Panc1 (cell line): ENCODE data around the gene TNK1. TPM values are rescaled to one million over a fixed set of nuclear protein-coding genes. Genes with fewer than 3 reads are reported as not detected.

Source experiments
- ATAC-seq: fragments of 200-7000 bp; cut with Tn5 transposase; 2 replicates; pipeline ENCODE4 v1.9.1; 2020; ENCODE audit warnings: mild to moderate bottlenecking, moderate library complexity
- BruUV-seq: library from RNA; stranded (reverse); fragments of 400-500 nt; replicated peaks from 2 replicates; lab custom pipeline; 2021; lab: Mats Ljungman, UMichigan
- CTCF ChIA-PET: fragments of 300-600 bp; sonication (Branson Sonifier 250); formaldehyde crosslinking; loops from one replicate; lab custom pipeline; 2022; ENCODE audit warnings: antibody characterized with exemption; lab: Charles Lee
- POLR2A ChIA-PET: fragments of 300-600 bp; sonication (Branson Sonifier 250); formaldehyde crosslinking; loops from one replicate; lab custom pipeline; 2022; ENCODE audit warnings: antibody characterized with exemption; lab: Charles Lee
- DNase-seq: peaks from one replicate; pipeline ENCODE4 v3.0.0-alpha.2; 2010; ENCODE audit warnings: low read depth, low spot score
- H3K27ac ChIP-seq: 2 replicates; pipeline ENCODE4 v1.5.1; 2011; ENCODE audit warnings: mild to moderate bottlenecking, low read length, inconsistent platforms
- H3K27me3 ChIP-seq: fragments of 200-500 bp; sonication (Bioruptor generic); 2 replicates; pipeline ENCODE4 v1.6.0; 2014; ENCODE audit warnings: low read length, inconsistent platforms; ENCODE audit not compliant: control insufficient read depth, insufficient read depth
- H3K36me3 ChIP-seq: fragments of 200-500 bp; sonication (Bioruptor generic); 2 replicates; pipeline ENCODE4 v1.5.1; 2014; ENCODE audit warnings: inconsistent platforms, mild to moderate bottlenecking, low read length, moderate library complexity; ENCODE audit not compliant: control insufficient read depth, insufficient read depth
- H3K4me1 ChIP-seq: 2 replicates; pipeline ENCODE4 v1.5.1; 2011; ENCODE audit warnings: inconsistent platforms, mild to moderate bottlenecking, low read length, moderate library complexity; ENCODE audit not compliant: control insufficient read depth, insufficient read depth
- H3K4me3 ChIP-seq, 2 experiments: 2 replicates each; pipeline ENCODE4 v1.5.1; 2011 to 2012; ENCODE audit warnings: low read depth in 2 of 2, low read length in 2 of 2, mild to moderate bottlenecking in 2 of 2, inconsistent platforms in 1 of 2, moderate library complexity in 1 of 2
- H3K9me3 ChIP-seq: fragments of 200-500 bp; sonication (Bioruptor generic); 2 replicates; pipeline ENCODE4 v1.5.1; 2014; ENCODE audit warnings: low read depth, mild to moderate bottlenecking, inconsistent platforms, low read length, moderate library complexity; ENCODE audit not compliant: control insufficient read depth, insufficient read depth
- CTCF ChIP-seq: fragments of 450-650 bp; IDR thresholded peaks from 2 replicates; pipeline ENCODE4 v1.5.1; 2017; ENCODE audit warnings: mild to moderate bottlenecking
- POLR2AphosphoS5 ChIP-seq: IDR thresholded peaks from 2 replicates; pipeline ENCODE4 v1.6.1; 2012; ENCODE audit warnings: mild to moderate bottlenecking, low read depth, low read length, moderate library complexity
- REST ChIP-seq, 2 experiments: IDR thresholded peaks; 2 replicates each; pipeline ENCODE4 v1.6.1; 2011 to 2012; ENCODE audit warnings: low read depth in 2 of 2, control low read depth in 1 of 2, low read length in 1 of 2, mild to moderate bottlenecking in 1 of 2, moderate library complexity in 1 of 2; ENCODE audit not compliant: insufficient read depth in 1 of 2
- SIN3A ChIP-seq: IDR thresholded peaks from 2 replicates; pipeline ENCODE4 v1.6.1; 2012; ENCODE audit warnings: low read depth, mild to moderate bottlenecking, low read length, moderate library complexity, borderline replicate concordance; ENCODE audit not compliant: insufficient read depth
- TCF7L2 ChIP-seq: IDR thresholded peaks from 2 replicates; pipeline ENCODE4 v1.6.1; 2011; ENCODE audit warnings: mild to moderate bottlenecking, low read depth, low read length, inconsistent platforms
- in situ Hi-C: cut with HindIII; loops from 2 replicates; pipeline ENCODE4 v1.10.0; 2016; ENCODE audit warnings: low sequenced_read_pairs, low pct_unique_long_range_greater_than_20kb
- intact Hi-C: fragments of 100-400 bp; cut with micrococcal nuclease; formaldehyde crosslinking; loops from one replicate; pipeline ENCODE4 v1.10.0; 2022; ENCODE audit not compliant: unreplicated experiment
- total RNA-seq: library from RNA; stranded (reverse); gene quantifications from one replicate; pipeline ENCODE4 v1.2.1, GENCODE V29; 2021; ENCODE audit not compliant: unreplicated experiment

TNK1 gene
- total RNA-seq, 1 experiment from 2014 or later, result 6.2 TPM

DNA sequence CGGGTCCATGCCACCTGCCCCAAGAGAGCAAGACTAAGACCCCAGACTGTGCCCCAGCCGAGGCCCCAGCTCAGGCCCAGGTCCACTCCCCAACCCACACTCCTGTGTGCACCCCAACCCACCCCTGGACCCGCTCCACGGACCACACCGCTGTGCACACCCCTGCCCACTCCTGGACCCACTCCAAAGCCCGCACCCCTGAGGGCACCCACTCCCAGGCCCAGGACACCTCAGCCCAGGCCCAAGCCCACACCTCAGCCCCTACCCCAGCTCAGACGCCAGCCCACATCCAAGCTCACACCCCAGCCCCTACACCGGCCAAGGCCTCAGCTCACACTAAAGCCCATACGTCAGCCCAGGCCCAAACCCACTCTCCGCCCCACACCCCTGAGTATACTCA lies 48.8 kb downstream of the TNK1 start:
- H3K9me3 ChIP-seq, result no peaks in the 10 kb centered on the region
- DNase-seq (no peak), ATAC-seq (no peak)
- ChIA-PET CTCF (no interaction called here), POLR2A (no interaction called here)
- no peak overlapping the region for H3K4me3 ChIP-seq
- H3K36me3 ChIP-seq, result no peaks in the 10 kb centered on the region
- no TSS peak for BruUV-seq
- no peaks in the 10 kb centered on the region for H3K27me3 ChIP-seq
- in situ Hi-C loops, result no loop called here
- H3K27ac ChIP-seq, result no peak overlapping the region
- TF ChIP-seq POLR2AphosphoS5 (no peak), CTCF (no peak), SIN3A (no peak), REST (IDR thresholded peaks at IDR 0.05; ENCODE audit: insufficient read depth in 1 of 2, low read depth in 2 of 2, low read length in 1 of 2) (no peak), TCF7L2 (no peak)
- intact Hi-C loops, result loop anchor here (10.0 kb wide), 1 partner anchor 75 kb away; the partner anchor contains the start of genes KCTD11 and TMEM95
- no peaks in the 10 kb centered on the region for H3K4me1 ChIP-seq

GRCh38 chr17:7431231-7431630 lies 50.3 kb downstream of the TNK1 start:
- intact Hi-C loops (loop anchor here (10.0 kb wide), 1 partner anchor 76 kb away; the partner anchor contains the start of genes KCTD11 and TMEM95), in situ Hi-C loops (no loop called here)
- BruUV-seq, result no TSS peak

More at GRCh38 chr17:7431231-7431630, 50.3 kb downstream of the TNK1 start:
- H3K36me3 ChIP-seq, result no peaks in the 10 kb centered on the region
- no peaks in the 10 kb centered on the region for H3K9me3 ChIP-seq
- no peak for TF ChIP-seq POLR2AphosphoS5
- TF ChIP-seq REST (IDR thresholded peaks at IDR 0.05; ENCODE audit: insufficient read depth in 1 of 2, low read depth in 2 of 2, low read length in 1 of 2), result no peak
- no peak for TF ChIP-seq CTCF
- no peak for TF ChIP-seq SIN3A
- no peak for TF ChIP-seq TCF7L2
- CTCF ChIA-PET, result interaction anchor here (0.7 kb wide), 1 partner anchor 14 kb away, joined by 3 read pairs; no protein-coding TSS in a partner anchor
- ATAC-seq (no peak), DNase-seq (no peak)
- H3K27ac ChIP-seq, result no peak overlapping the region
- POLR2A ChIA-PET, result no interaction called here
- H3K4me3 ChIP-seq, result no peak overlapping the region
- no peaks in the 10 kb centered on the region for H3K4me1 ChIP-seq
- no peaks in the 10 kb centered on the region for H3K27me3 ChIP-seq
